ENCODE data around the gene SPATA13. TPM values are rescaled to one million over a fixed set of nuclear protein-coding genes. Genes with fewer than 3 reads are reported as not detected.

Gene SPATA13
- polyA plus RNA-seq, 1 experiment, result 12.0 TPM

DNA sequence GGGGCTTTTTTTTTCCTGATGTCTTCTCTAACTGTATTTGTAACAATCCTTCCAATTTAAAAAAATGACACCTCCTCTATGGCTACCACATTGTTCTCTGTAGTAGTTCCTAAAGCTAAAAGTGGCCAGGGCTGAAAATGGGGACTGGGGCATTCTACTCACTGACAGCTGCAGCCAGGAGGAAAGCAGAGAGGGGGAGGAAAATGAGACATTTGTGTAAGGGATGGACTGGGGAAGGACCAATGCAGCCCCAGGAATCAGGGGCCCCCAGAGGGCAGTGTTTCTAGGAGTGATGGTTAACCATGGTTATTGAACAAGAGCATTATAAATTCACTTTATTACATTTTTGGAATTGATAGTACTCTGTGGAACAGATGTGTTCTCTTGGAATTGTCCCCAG is 114.5 kb downstream of the SPATA13 start:
- no peaks in the 10 kb centered on the region for H3K9me3 ChIP-seq (ENCODE audit: control insufficient read depth, insufficient read depth, low read length)
- no peak for DNase-seq (ENCODE audit: low read depth, low spot score)
- H3K27ac ChIP-seq (ENCODE audit: low read depth, low read length), result peak overlapping the region; percentile 70
- TF ChIP-seq, protein P1, sequence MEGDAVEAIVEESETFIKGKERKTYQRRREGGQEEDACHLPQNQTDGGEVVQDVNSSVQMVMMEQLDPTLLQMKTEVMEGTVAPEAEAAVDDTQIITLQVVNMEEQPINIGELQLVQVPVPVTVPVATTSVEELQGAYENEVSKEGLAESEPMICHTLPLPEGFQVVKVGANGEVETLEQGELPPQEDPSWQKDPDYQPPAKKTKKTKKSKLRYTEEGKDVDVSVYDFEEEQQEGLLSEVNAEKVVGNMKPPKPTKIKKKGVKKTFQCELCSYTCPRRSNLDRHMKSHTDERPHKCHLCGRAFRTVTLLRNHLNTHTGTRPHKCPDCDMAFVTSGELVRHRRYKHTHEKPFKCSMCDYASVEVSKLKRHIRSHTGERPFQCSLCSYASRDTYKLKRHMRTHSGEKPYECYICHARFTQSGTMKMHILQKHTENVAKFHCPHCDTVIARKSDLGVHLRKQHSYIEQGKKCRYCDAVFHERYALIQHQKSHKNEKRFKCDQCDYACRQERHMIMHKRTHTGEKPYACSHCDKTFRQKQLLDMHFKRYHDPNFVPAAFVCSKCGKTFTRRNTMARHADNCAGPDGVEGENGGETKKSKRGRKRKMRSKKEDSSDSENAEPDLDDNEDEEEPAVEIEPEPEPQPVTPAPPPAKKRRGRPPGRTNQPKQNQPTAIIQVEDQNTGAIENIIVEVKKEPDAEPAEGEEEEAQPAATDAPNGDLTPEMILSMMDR (IDR thresholded peaks at IDR 0.05; ENCODE audit: low read depth, low read length), result 0 out of 2 replicates have a peak, but pooled peaks have one; percentile 14
- no peak overlapping the region for H3K4me3 ChIP-seq (ENCODE audit: low read depth, low read length)
- H3K27me3 ChIP-seq (ENCODE audit: control insufficient read depth, insufficient read depth, low read length), result no peaks in the 10 kb centered on the region
- POLR2A ChIA-PET, result no interaction called here
- CTCF ChIA-PET, result interaction anchor here (0.5 kb wide), 1 partner anchor 30 kb away, joined by 3 read pairs; no protein-coding TSS in a partner anchor

DNA sequence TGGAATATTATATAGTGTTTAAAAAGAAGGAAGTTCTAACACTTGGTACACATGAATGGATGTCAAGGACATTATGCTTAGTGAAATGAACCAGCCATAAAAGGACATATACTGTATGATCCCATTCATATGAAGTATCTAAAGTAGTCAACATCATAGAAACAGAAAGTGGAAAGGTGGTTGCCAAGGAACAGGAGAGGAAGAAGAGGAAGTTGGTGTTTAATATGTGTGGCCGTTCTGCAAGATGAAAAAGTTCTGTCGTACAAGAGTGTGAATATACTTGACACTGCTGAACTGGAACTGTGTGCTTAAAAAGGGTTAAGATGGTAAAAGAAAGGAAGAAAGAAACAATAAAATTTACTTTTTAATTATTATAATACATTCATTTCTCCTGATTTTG is 115.8 kb downstream of the SPATA13 start:
- no peak overlapping the region for H3K27ac ChIP-seq (ENCODE audit: low read depth, low read length)
- TF ChIP-seq, protein P1 (IDR thresholded peaks at IDR 0.05; ENCODE audit: low read depth, low read length), result no peak
- POLR2A ChIA-PET, result no interaction called here
- DNase-seq (ENCODE audit: low read depth, low spot score), result no peak
- CTCF ChIA-PET, result interaction anchor here (1.0 kb wide), 1 partner anchor 15 kb away, joined by 3 read pairs; no protein-coding TSS in a partner anchor
- no peaks in the 10 kb centered on the region for H3K27me3 ChIP-seq (ENCODE audit: control insufficient read depth, insufficient read depth, low read length)
- no peaks in the 10 kb centered on the region for H3K9me3 ChIP-seq (ENCODE audit: control insufficient read depth, insufficient read depth, low read length)
- H3K4me3 ChIP-seq (ENCODE audit: low read depth, low read length), result no peak overlapping the region

DNA sequence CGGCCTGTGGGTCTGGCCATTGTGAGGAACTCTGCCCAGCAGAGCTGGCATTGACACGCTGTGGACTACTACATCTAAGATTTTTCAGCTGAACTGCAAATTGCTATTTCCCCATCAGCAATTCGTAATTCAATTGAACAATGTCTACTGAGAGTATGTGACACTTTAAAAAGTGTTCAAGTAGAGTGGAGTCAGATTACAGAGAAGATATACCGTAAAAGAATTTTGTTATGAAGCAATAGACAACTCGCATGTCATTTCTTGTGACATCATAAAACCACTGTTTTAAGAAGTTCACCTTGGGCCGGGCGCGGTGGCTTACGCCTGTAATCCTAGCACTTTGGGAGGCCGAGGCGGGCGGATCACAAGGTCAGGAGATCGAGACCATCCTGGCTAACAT is 116.3 kb downstream of the SPATA13 start:
- Histone ChIP-seq H3K9me3 (ENCODE audit: control insufficient read depth, insufficient read depth, low read length) (no peaks in the 10 kb centered on the region), H3K27me3 (ENCODE audit: control insufficient read depth, insufficient read depth, low read length) (no peaks in the 10 kb centered on the region), H3K27ac (ENCODE audit: low read depth, low read length) (no peak overlapping the region), H3K4me3 (ENCODE audit: low read depth, low read length) (no peak overlapping the region)
- no peak for DNase-seq (ENCODE audit: low read depth, low spot score)
- ChIA-PET CTCF (interaction anchor here (1.0 kb wide), 1 partner anchor 14 kb away, joined by 3 read pairs; no protein-coding TSS in a partner anchor), POLR2A (no interaction called here)
- TF ChIP-seq, protein P1 (IDR thresholded peaks at IDR 0.05; ENCODE audit: low read depth, low read length), result no peak

DNA sequence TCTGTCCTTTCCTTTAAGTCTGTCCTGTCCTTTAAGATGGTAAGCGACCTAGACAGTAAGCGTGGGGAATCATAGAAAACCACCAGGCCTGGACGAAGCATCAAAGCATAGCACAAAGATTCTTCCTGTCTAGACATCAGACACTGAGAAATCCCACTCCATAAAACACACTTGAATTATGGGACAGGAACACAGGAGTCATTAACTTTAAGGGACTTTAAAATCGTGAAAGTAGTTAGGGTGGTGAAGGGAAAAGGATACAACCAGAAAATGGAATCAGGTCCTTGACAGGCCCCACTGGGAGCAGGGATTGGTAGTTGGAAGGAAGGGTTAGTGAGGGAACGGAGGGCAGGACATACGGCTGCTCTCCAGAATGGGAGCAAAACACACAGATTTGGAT is 117.2 kb downstream of the SPATA13 start:
- ChIA-PET CTCF (no interaction called here), POLR2A (no interaction called here)
- Histone ChIP-seq H3K27me3 (ENCODE audit: control insufficient read depth, insufficient read depth, low read length) (no peaks in the 10 kb centered on the region), H3K4me3 (ENCODE audit: low read depth, low read length) (no peak overlapping the region), H3K27ac (ENCODE audit: low read depth, low read length) (no peak overlapping the region), H3K9me3 (ENCODE audit: control insufficient read depth, insufficient read depth, low read length) (no peaks in the 10 kb centered on the region)
- DNase-seq (ENCODE audit: low read depth, low spot score), result no peak
- TF ChIP-seq, protein P1 (IDR thresholded peaks at IDR 0.05; ENCODE audit: low read depth, low read length), result no peak

DNA sequence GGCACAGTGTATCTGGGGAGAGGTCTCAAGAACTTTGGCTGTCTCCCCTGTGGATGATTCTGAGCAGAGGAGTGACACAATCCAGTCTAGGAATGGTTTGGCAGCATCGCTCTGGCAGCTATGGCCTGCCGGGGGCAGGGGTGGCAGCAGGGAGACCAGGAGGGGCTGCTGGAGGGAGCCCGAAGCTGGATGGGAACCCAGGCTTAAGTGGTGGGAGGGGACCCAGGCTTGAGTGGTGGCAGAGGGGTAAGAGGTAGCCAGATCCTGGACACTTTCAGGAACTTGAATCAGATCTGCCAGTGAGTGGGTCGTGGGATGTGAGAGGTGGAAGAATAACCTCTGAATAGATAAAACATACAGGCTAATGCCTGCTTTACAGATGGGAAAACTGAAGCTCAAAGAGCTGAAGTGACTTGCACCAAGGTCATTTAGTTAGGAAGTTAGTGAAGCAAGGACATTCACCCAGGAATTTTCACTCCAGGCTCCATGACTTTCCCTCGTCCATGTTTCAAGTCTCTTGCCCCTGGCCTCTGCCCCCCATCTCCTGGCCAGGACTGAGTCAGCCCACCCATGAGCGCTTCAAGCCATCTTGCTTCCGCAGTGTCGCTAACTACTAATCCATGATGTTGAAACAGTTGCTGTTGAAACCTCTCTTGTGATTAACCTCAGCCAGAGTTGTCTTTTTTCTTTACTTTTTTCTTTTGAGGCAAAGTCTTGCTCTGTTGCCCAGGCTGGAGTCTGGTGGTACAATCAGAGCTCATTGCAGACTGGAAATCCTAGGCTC is 119.0 kb downstream of the SPATA13 start:
- Histone ChIP-seq H3K9me3 (ENCODE audit: control insufficient read depth, insufficient read depth, low read length) (no peaks in the 10 kb centered on the region), H3K4me3 (ENCODE audit: low read depth, low read length) (no peak overlapping the region), H3K27ac (ENCODE audit: low read depth, low read length) (no peak overlapping the region), H3K27me3 (ENCODE audit: control insufficient read depth, insufficient read depth, low read length) (no peaks in the 10 kb centered on the region)
- TF ChIP-seq, protein P1 (IDR thresholded peaks at IDR 0.05; ENCODE audit: low read depth, low read length), result no peak
- CTCF ChIA-PET, result no interaction called here
- POLR2A ChIA-PET, result interaction anchor here (1.1 kb wide), 1 partner anchor 9 kb away, joined by 3 read pairs; no protein-coding TSS in a partner anchor
- DNase-seq (ENCODE audit: low read depth, low spot score), result no peak

Data from AG04450 (cell line).